ENCODE data around the gene APOD.
"Not testable (repeated sequence)": the region's sequence is repeated elsewhere in the genome, so short reads cannot be mapped to it uniquely, and the experiment has no call there.

Gene APOD

GRCh38 chr3:195583831-195584542 is at the start of gene APOD:
Gene APOD, minus strand, starts transcription at chr3:195583940. Its CDS starts 4,479 bp downstream, at chr3:195579461.
- no peak for DNase-seq
- TF ChIP-seq GATA1 (IDR thresholded peaks at IDR 0.05; ENCODE audit: low read depth, low read length), result no peak
- no peak for TF ChIP-seq POLR2A (IDR thresholded peaks at IDR 0.05; ENCODE audit: low read length)

GRCh38 chr3:195633351-195633750 is 49.6 kb upstream of the APOD start:
- DNase-seq, result not testable (repeated sequence)

- not testable (repeated sequence) for DNase-seq
Measured at GRCh38 chr3:195632501-195633185, 48.9 kb upstream of the APOD start.

GRCh38 chr3:195632046-195632445 is 48.3 kb upstream of the APOD start:
- not testable (repeated sequence) for DNase-seq

GRCh38 chr3:195630938-195631495 is 47.3 kb upstream of the APOD start:
- DNase-seq, result not testable (repeated sequence)

- not testable (repeated sequence) for DNase-seq
Measured at GRCh38 chr3:195630086-195630917, 46.6 kb upstream of the APOD start.

GRCh38 chr3:195629682-195630081 is 45.9 kb upstream of the APOD start:
- DNase-seq, result not testable (repeated sequence)

GRCh38 chr3:195628386-195628920 is 44.7 kb upstream of the APOD start:
- DNase-seq, result not testable (repeated sequence)

- DNase-seq, result not testable (repeated sequence)
Measured at GRCh38 chr3:195627515-195628385, 44.0 kb upstream of the APOD start.

GRCh38 chr3:195624603-195625560 is 41.1 kb upstream of the APOD start:
- not testable (repeated sequence) for DNase-seq

- DNase-seq, result not testable (repeated sequence)
Measured at GRCh38 chr3:195624171-195624570, 40.4 kb upstream of the APOD start.

- not testable (repeated sequence) for DNase-seq
Measured at GRCh38 chr3:195623217-195623965, 39.7 kb upstream of the APOD start.

- DNase-seq, result not testable (repeated sequence)
Measured at GRCh38 chr3:195622523-195623170, 38.9 kb upstream of the APOD start.

- DNase-seq, result not testable (repeated sequence)
Measured at GRCh38 chr3:195622012-195622411, 38.3 kb upstream of the APOD start.

- not testable (repeated sequence) for DNase-seq
Measured at GRCh38 chr3:195621095-195621494, 37.4 kb upstream of the APOD start.

- DNase-seq, result not testable (repeated sequence)
Measured at GRCh38 chr3:195620476-195620875, 36.7 kb upstream of the APOD start.

- not testable (repeated sequence) for DNase-seq
Measured at GRCh38 chr3:195619591-195620369, 36.0 kb upstream of the APOD start.
